GM23338 (cell line): ENCODE measurements around the gene VAMP2. TPM values are rescaled to one million over a fixed set of nuclear protein-coding genes. Genes with fewer than 3 reads are reported as not detected.

Experiments
- ATAC-seq: fragments of 200-7000 bp; cut with Tn5 transposase; 3 replicates; pipeline ENCODE4 v1.9.1; 2020
- DNase-seq: peaks from one replicate; pipeline ENCODE4 v3.0.0-alpha.2; 2015; ENCODE audit warnings: low spot score
- H2AFZ ChIP-seq: fragments of 200-600 bp; sonication (generic); 2 replicates; pipeline ENCODE4 v1.8.0; 2016; ENCODE audit warnings: antibody characterized with exemption, mild to moderate bottlenecking, moderate library complexity
- H3F3A ChIP-seq: fragments of 200-600 bp; sonication (generic); replicated peaks from 2 replicates; pipeline ENCODE4 v1.8.0; 2017; ENCODE audit warnings: antibody characterized with exemption, mixed run types, low read depth
- H3K27ac ChIP-seq: fragments of 200-600 bp; sonication (generic); 2 replicates; pipeline ENCODE4 v1.6.1; 2016; ENCODE audit warnings: low read depth
- H3K27me3 ChIP-seq: fragments of 200-600 bp; sonication (generic); 2 replicates; pipeline ENCODE4 v1.8.0; 2016; ENCODE audit warnings: mild to moderate bottlenecking, mixed run types, moderate library complexity; ENCODE audit not compliant: insufficient read depth
- H3K36me3 ChIP-seq: fragments of 200-600 bp; sonication (generic); 2 replicates; pipeline ENCODE4 v1.8.0; 2016; ENCODE audit warnings: mild to moderate bottlenecking; ENCODE audit not compliant: insufficient read depth
- H3K4me1 ChIP-seq: fragments of 200-600 bp; sonication (generic); 2 replicates; pipeline ENCODE4 v1.8.0; 2016; ENCODE audit warnings: mild to moderate bottlenecking, moderate library complexity; ENCODE audit not compliant: insufficient read depth
- H3K4me2 ChIP-seq: fragments of 200-600 bp; sonication (generic); 2 replicates; pipeline ENCODE4 v1.7.1; 2017; ENCODE audit warnings: mixed run types
- H3K4me3 ChIP-seq: fragments of 200-600 bp; sonication (generic); 2 replicates; pipeline ENCODE4 v1.6.1; 2016; ENCODE audit warnings: mixed run types
- H3K79me2 ChIP-seq: fragments of 200-600 bp; sonication (generic); replicated peaks from 2 replicates; pipeline ENCODE4 v1.8.0; 2017; ENCODE audit warnings: mild to moderate bottlenecking; ENCODE audit not compliant: insufficient read depth
- H3K9me2 ChIP-seq: fragments of 200-600 bp; sonication (generic); 2 replicates; pipeline ENCODE4 v1.8.0; 2017; ENCODE audit not compliant: insufficient read depth
- H4K20me1 ChIP-seq: fragments of 200-600 bp; sonication (generic); replicated peaks from 2 replicates; pipeline ENCODE4 v1.8.0; 2017; ENCODE audit warnings: mild to moderate bottlenecking; ENCODE audit not compliant: insufficient read depth
- H3K27ac Mint-ChIP-seq: 2 replicates; pipeline ENCODE4 v1.8.0; 2020; ENCODE audit warnings: inconsistent platforms, mild to moderate bottlenecking, moderate library complexity, mixed read lengths
- H3K27me3 Mint-ChIP-seq: 3 replicates; pipeline ENCODE4 v1.8.0; 2022; ENCODE audit warnings: low read depth, mild to moderate bottlenecking, moderate library complexity, mixed read lengths, inconsistent platforms; ENCODE audit not compliant: insufficient read depth, poor library complexity
- H3K36me3 Mint-ChIP-seq: 3 replicates; pipeline ENCODE4 v1.8.0; 2021; ENCODE audit warnings: low read depth, mild to moderate bottlenecking, inconsistent platforms, moderate library complexity, mixed read lengths
- H3K4me1 Mint-ChIP-seq: 3 replicates; pipeline ENCODE4 v1.8.0; 2020; ENCODE audit warnings: mild to moderate bottlenecking, inconsistent platforms, mixed read lengths
- H3K4me3 Mint-ChIP-seq: 3 replicates; pipeline ENCODE4 v1.8.0; 2021; ENCODE audit warnings: moderate library complexity, mild to moderate bottlenecking, inconsistent platforms, mixed read lengths
- H3K9me3 Mint-ChIP-seq: 3 replicates; pipeline ENCODE4 v1.8.0; 2020; ENCODE audit warnings: moderate library complexity, mild to moderate bottlenecking, inconsistent platforms, mixed read lengths
- CTCF ChIP-seq, 2 experiments: fragments of 200-600 bp in 1 of 2; sonication (generic) in 1 of 2; conservative IDR thresholded peaks; 2 replicates each; pipeline versions ENCODE4 v1.5.1 to v1.6.1; 2016 to 2017; ENCODE audit warnings: antibody characterized with exemption in 2 of 2, low read depth in 2 of 2, mild to moderate bottlenecking in 2 of 2, moderate library complexity in 1 of 2
- EZH2 ChIP-seq: fragments of 200-600 bp; sonication (generic); IDR thresholded peaks from one replicate; pipeline ENCODE4 v1.8.0; 2017; ENCODE audit warnings: antibody characterized with exemption, mild to moderate bottlenecking, low read depth; ENCODE audit not compliant: unreplicated experiment
- EZH2phosphoT487 ChIP-seq: fragments of 200-600 bp; sonication (generic); IDR thresholded peaks from one replicate; pipeline ENCODE4 v1.8.1; 2018; ENCODE audit warnings: antibody characterized with exemption; ENCODE audit not compliant: unreplicated experiment
- NANOG ChIP-seq: IDR thresholded peaks from 2 replicates; pipeline ENCODE4 v1.6.1; 2016; ENCODE audit warnings: antibody characterized with exemption, borderline replicate concordance
- POLR2AphosphoS5 ChIP-seq: IDR thresholded peaks from 2 replicates; pipeline ENCODE4 v1.6.1; 2016; ENCODE audit warnings: antibody characterized with exemption, low read depth
- ZNF462 ChIP-seq: fragments of 250-450 bp; sonication (Bioruptor Pico); IDR thresholded peaks from 2 replicates; pipeline ENCODE4 v1.5.0; 2020; ENCODE audit warnings: mild to moderate bottlenecking, moderate library complexity
- polyA plus RNA-seq: library from polyadenylated mRNA; unstranded; fragments of >200 nt; fragmentation: Nextera tagmentation; extraction: Ambion mirVana; gene quantifications from 2 replicates; pipeline ENCODE4 v1.2.1, GENCODE V29; 2016
- total RNA-seq: library from RNA; depleted of rRNA; stranded (reverse); fragments of >200 nt; shearing (Covaris generic); gene quantifications from 2 replicates; pipeline ENCODE4 v1.2.3, GENCODE V29; 2014

VAMP2 gene
- total and polyA plus RNA-seq, 2 experiments from 2014 or later, result 6.9 to 32.3 TPM

- no peak for TF ChIP-seq CTCF (conservative IDR thresholded peaks at IDR 0.05; ENCODE audit: low read depth in 2 of 2)
- no peak for TF ChIP-seq EZH2
These were observed 4.8 kb upstream of the VAMP2 start (continued) for GRCh38 chr17:8167526-8167925.

GRCh38 chr17:8166731-8167130 is 4.0 kb upstream of the VAMP2 start:
- Histone ChIP-seq H3F3A (peaks cover 6% of the 10 kb centered on the region; the same call in 1 of the 2 replicates), H3K79me2 (peaks cover 8% of the 10 kb centered on the region; the same call in 1 of the 2 replicates), H3K4me1 (peaks cover 20% of the 10 kb centered on the region), H4K20me1 (no peaks in the 10 kb centered on the region), H3K36me3 (no peaks in the 10 kb centered on the region), H2AFZ (no peak overlapping the region), H3K9me2 (no peaks in the 10 kb centered on the region), H3K4me2 (no peak overlapping the region), H3K27ac (no peak overlapping the region), H3K4me3 (no peak overlapping the region), H3K27me3 (no peaks in the 10 kb centered on the region)
- Mint-ChIP-seq H3K27ac (no peak overlapping the region), H3K9me3 (no peaks in the 10 kb centered on the region), H3K4me1 (peaks cover 22% of the 10 kb centered on the region), H3K4me3 (no peak overlapping the region; the same call in 2 of the 3 replicates), H3K27me3 (peaks cover 12% of the 10 kb centered on the region), H3K36me3 (peaks cover under 1% of the 10 kb centered on the region)
- ATAC-seq, result no peak
- no peak for DNase-seq
- TF ChIP-seq ZNF462 (CRISPR knock-in tag), result no peak
- TF ChIP-seq POLR2AphosphoS5, result no peak
- no peak for TF ChIP-seq CTCF (conservative IDR thresholded peaks at IDR 0.05; ENCODE audit: low read depth in 2 of 2)
- TF ChIP-seq NANOG, result no peak
- TF ChIP-seq EZH2phosphoT487, result no peak
